H1 (cell line): ENCODE results near the gene RNU6-9. TPM values are rescaled to one million over a fixed set of nuclear protein-coding genes. Genes with fewer than 3 reads are reported as not detected.

ENCODE experiments used
- CTCF ChIA-PET: fragments of 300-600 bp; sonication (Branson Sonifier 250); formaldehyde crosslinking; loops from one replicate; lab custom pipeline; 2021; ENCODE audit not compliant: partially characterized antibody; lab: Charles Lee
- POLR2A ChIA-PET: fragments of 300-600 bp; sonication (Branson Sonifier 250); formaldehyde crosslinking; loops from one replicate; lab custom pipeline; 2021; ENCODE audit warnings: inconsistent platforms; ENCODE audit not compliant: partially characterized antibody; lab: Charles Lee
- DNase-seq, 2 experiments: peaks; one replicate each; pipeline versions ENCODE4 v3.0.0 to v3.0.0-alpha.2; 2010 to 2022; ENCODE audit warnings: low spot score in 2 of 2, low read depth in 1 of 2, mixed read lengths in 1 of 2
- FAIRE-seq: peaks from 2 replicates; lab custom pipeline; 2011; peaks lifted over from hg19 to GRCh38; lab: Jason Lieb, UNC
- H2AFZ ChIP-seq: 2 replicates; pipeline ENCODE4 v1.8.1; 2012; ENCODE audit warnings: low read length, inconsistent platforms
- H2AK5ac ChIP-seq: 2 replicates; pipeline ENCODE4 v1.6.1; 2013; ENCODE audit warnings: low read depth, low read length
- H2BK120ac ChIP-seq: replicated peaks from 2 replicates; pipeline ENCODE3; 2013; ENCODE audit warnings: low read depth, low read length, inconsistent platforms
- H2BK12ac ChIP-seq: 2 replicates; pipeline ENCODE4 v1.6.1; 2013; ENCODE audit warnings: low read depth, low read length
- H2BK15ac ChIP-seq: 2 replicates; pipeline ENCODE4 v1.6.1; 2013; ENCODE audit warnings: low read length
- H2BK20ac ChIP-seq: 2 replicates; pipeline ENCODE4 v1.6.1; 2013; ENCODE audit warnings: low read length
- H2BK5ac ChIP-seq: 2 replicates; pipeline ENCODE4 v1.6.1; 2013; ENCODE audit warnings: low read depth, low read length
- H3K14ac ChIP-seq: 2 replicates; pipeline ENCODE4 v1.6.1; 2013; ENCODE audit warnings: inconsistent platforms; ENCODE audit not compliant: insufficient read length
- H3K18ac ChIP-seq: 2 replicates; pipeline ENCODE4 v1.6.1; 2013; ENCODE audit warnings: low read length; ENCODE audit errors: extremely low read depth
- H3K23ac ChIP-seq: 2 replicates; pipeline ENCODE4 v1.6.1; 2013; ENCODE audit warnings: inconsistent platforms; ENCODE audit not compliant: insufficient read length
- H3K23me2 ChIP-seq: 2 replicates; pipeline ENCODE4 v1.6.1; 2013; ENCODE audit warnings: low read depth, low read length
- H3K27ac ChIP-seq: 2 replicates; pipeline ENCODE4 v1.6.1; 2011; ENCODE audit warnings: low read depth, low read length, inconsistent platforms
- H3K27me3 ChIP-seq, 4 experiments: replicated peaks in 1 of 4; 1 replicate in 1 of 4; 2 replicates in 3 of 4; pipeline versions ENCODE4 v1.6.1 to v1.8.1; 2011 to 2013; ENCODE audit warnings: low read length in 3 of 4, mild to moderate bottlenecking in 3 of 4, inconsistent platforms in 2 of 4, mixed read lengths in 2 of 4, moderate library complexity in 1 of 4; ENCODE audit not compliant: control insufficient read depth in 3 of 4, insufficient read depth in 3 of 4; ENCODE audit errors: extremely low read depth in 1 of 4
- H3K36me3 ChIP-seq, 4 experiments: 2 replicates each; pipeline versions ENCODE4 v1.6.1 to v1.8.1; 2011 to 2013; ENCODE audit warnings: mild to moderate bottlenecking in 4 of 4, low read length in 3 of 4, moderate library complexity in 2 of 4, control low read depth in 1 of 4, inconsistent platforms in 1 of 4; ENCODE audit not compliant: insufficient read depth in 4 of 4, control insufficient read depth in 2 of 4
- H3K4ac ChIP-seq: replicated peaks from 2 replicates; pipeline ENCODE3; 2013; ENCODE audit warnings: low read length, low read depth, mixed read lengths, inconsistent platforms; ENCODE audit not compliant: insufficient read length
- H3K4me1 ChIP-seq, 4 experiments: replicated peaks in 1 of 4; 1 replicate in 1 of 4; 2 replicates in 3 of 4; pipeline versions ENCODE4 v1.6.1 to v1.8.1; 2011 to 2013; ENCODE audit warnings: low read length in 3 of 4, inconsistent platforms in 2 of 4, mixed read lengths in 1 of 4; ENCODE audit not compliant: insufficient read depth in 4 of 4, control insufficient read depth in 3 of 4
- H3K4me2 ChIP-seq, 2 experiments: 2 replicates each; pipeline versions ENCODE4 v1.6.1 to v1.8.1; 2011 to 2013; ENCODE audit warnings: low read depth in 2 of 2, low read length in 2 of 2, control low read depth in 1 of 2, inconsistent platforms in 1 of 2, mild to moderate bottlenecking in 1 of 2; ENCODE audit not compliant: insufficient read depth in 1 of 2
- H3K4me3 ChIP-seq, 4 experiments: fragments of 200-600, 300-600 bp in 1 of 4; sonication (generic), shearing (Covaris generic), sonication (Bioruptor Twin) in 1 of 4; 2 replicates each; pipeline versions ENCODE4 v1.5.1 to v1.8.1; 2011 to 2016; ENCODE audit warnings: low read length in 4 of 4, low read depth in 3 of 4, control low read depth in 2 of 4, inconsistent platforms in 2 of 4, mild to moderate bottlenecking in 2 of 4, mixed read lengths in 1 of 4, moderate library complexity in 1 of 4; ENCODE audit not compliant: insufficient read depth in 2 of 4; ENCODE audit errors: extremely low read depth in 1 of 4
- H3K56ac ChIP-seq: replicated peaks from 2 replicates; pipeline ENCODE3; 2013; ENCODE audit warnings: low read depth, mild to moderate bottlenecking, mixed read lengths, low read length, inconsistent platforms; ENCODE audit not compliant: insufficient read length
- H3K79me1 ChIP-seq: 2 replicates; pipeline ENCODE4 v1.6.1; 2013; ENCODE audit warnings: low read depth, low read length, control low read depth
- H3K79me2 ChIP-seq, 2 experiments: 2 replicates each; pipeline versions ENCODE4 v1.6.1 to v1.8.1; 2012 to 2013; ENCODE audit warnings: low read length in 2 of 2, mild to moderate bottlenecking in 2 of 2, inconsistent platforms in 1 of 2; ENCODE audit not compliant: insufficient read depth in 2 of 2, control insufficient read depth in 1 of 2
- H3K9ac ChIP-seq, 4 experiments: replicated peaks in 1 of 4; 1 replicate in 1 of 4; 2 replicates in 3 of 4; pipeline versions ENCODE4 v1.6.1 to v1.8.1; 2011 to 2013; ENCODE audit warnings: low read depth in 3 of 4, low read length in 3 of 4, control low read depth in 2 of 4, mild to moderate bottlenecking in 2 of 4, moderate library complexity in 2 of 4, inconsistent platforms in 1 of 4; ENCODE audit errors: extremely low read depth in 1 of 4
- H3K9me3 ChIP-seq, 2 experiments: 2 replicates each; pipeline versions ENCODE4 v1.6.1 to v1.8.1; 2012 to 2013; ENCODE audit warnings: mild to moderate bottlenecking in 2 of 2, moderate library complexity in 2 of 2, control low read depth in 1 of 2, inconsistent platforms in 1 of 2, low read depth in 1 of 2, low read length in 1 of 2, mixed read lengths in 1 of 2; ENCODE audit not compliant: insufficient read depth in 2 of 2
- H4K20me1 ChIP-seq, 2 experiments: replicated peaks in 1 of 2; 2 replicates each; pipeline versions ENCODE3 to v1.8.1; 2011 to 2013; ENCODE audit warnings: inconsistent platforms in 2 of 2, low read length in 2 of 2, mild to moderate bottlenecking in 1 of 2; ENCODE audit not compliant: insufficient read depth in 2 of 2, control insufficient read depth in 1 of 2
- H4K5ac ChIP-seq: 2 replicates; pipeline ENCODE4 v1.6.1; 2013; ENCODE audit warnings: low read length, low read depth, mixed read lengths, inconsistent platforms; ENCODE audit not compliant: insufficient read length
- H4K8ac ChIP-seq: 2 replicates; pipeline ENCODE4 v1.8.0; 2013; ENCODE audit warnings: mild to moderate bottlenecking, moderate library complexity, low read length, inconsistent platforms; ENCODE audit not compliant: insufficient read depth; ENCODE audit errors: extremely low read depth
- H4K91ac ChIP-seq: replicated peaks from 2 replicates; pipeline ENCODE3; 2013; ENCODE audit warnings: low read length, mixed read lengths, inconsistent platforms; ENCODE audit not compliant: insufficient read length
- JUND ChIP-seq: IDR thresholded peaks from 2 replicates; pipeline ENCODE4 v1.6.1; 2011; ENCODE audit warnings: mild to moderate bottlenecking, improper control_type of control experiment, low read length
- POLR2A ChIP-seq, 2 experiments: IDR thresholded peaks; 1 replicate in 1 of 2; 2 replicates in 1 of 2; pipeline ENCODE4 v1.6.1; 2011; ENCODE audit warnings: low read depth in 2 of 2, low read length in 2 of 2, mild to moderate bottlenecking in 2 of 2; ENCODE audit errors: control extremely low read depth in 1 of 2
- RXRA ChIP-seq: IDR thresholded peaks from 2 replicates; pipeline ENCODE4 v1.6.1; 2011; ENCODE audit warnings: low read depth, mild to moderate bottlenecking, low read length, moderate library complexity; ENCODE audit not compliant: insufficient read depth
- SP1 ChIP-seq: IDR thresholded peaks from 2 replicates; pipeline ENCODE4 v1.6.1; 2011; ENCODE audit warnings: low read depth, low read length
- SUZ12 ChIP-seq: fragments of 200-600 bp; sonication (generic); IDR thresholded peaks from 2 replicates; pipeline ENCODE4 v1.6.1; 2012; ENCODE audit warnings: mild to moderate bottlenecking, inconsistent platforms, low read length, moderate library complexity, mixed read lengths
- TBP ChIP-seq: IDR thresholded peaks from 2 replicates; pipeline ENCODE4 v1.6.1; 2011; ENCODE audit warnings: low read depth, low read length, improper control_type of control experiment
- ZNF274 ChIP-seq: IDR thresholded peaks from 2 replicates; pipeline ENCODE4 v1.7.0; 2012; ENCODE audit warnings: low read length, borderline replicate concordance; ENCODE audit errors: extremely low read depth
- whole genome bisulfite sequencing, 2 experiments: shearing (Covaris generic) in 1 of 2; methylation state at CpG; one replicate each; pipeline versions ENCODE4 v1.1.6 to v1.1.7; 2013 to 2015; ENCODE audit warnings: low lambda C conversion rate in 2 of 2, mixed read lengths in 2 of 2, inconsistent platforms in 1 of 2, low coverage in 1 of 2, missing lambda C conversion rate in 1 of 2; ENCODE audit not compliant: insufficient replicate concordance in 2 of 2, insufficient coverage in 1 of 2, insufficient read length in 1 of 2; ENCODE audit errors: extremely low coverage in 1 of 2, missing lambda C conversion rate in 1 of 2; 5-methylcytosine and 5-hydroxymethylcytosine counted together
- polyA plus RNA-seq, 7 experiments: library from polyadenylated mRNA; depleted of rRNA in 3 of 7; stranded (reverse) in 5 of 7; unstranded in 2 of 7; fragments of >200 nt in 5 of 7; fragments of 200-250 nt in 2 of 7; gene quantifications; 1 replicate in 5 of 7; 2 replicates in 1 of 7; 4 replicates in 1 of 7; pipeline versions ENCODE4 v1.2.1 to v1.2.3, GENCODE V29; 2011 to 2013; ENCODE audit warnings: missing spikeins in 2 of 7, mixed read lengths in 2 of 7
- total RNA-seq: library from RNA; stranded (reverse); fragmentation: NEBNext Ultra II Directional; extraction: Animal tissue kit (Norgen Biotek cat#: 25700); gene quantifications from 2 replicates; pipeline ENCODE4 v1.2.1, GENCODE V29; 2021

The RNU6-9 gene
- total and polyA plus RNA-seq, 2 of the 8 experiments (the other 6 are each of a cell fraction or from before 2014, with no cell fraction given): not detected

DNA sequence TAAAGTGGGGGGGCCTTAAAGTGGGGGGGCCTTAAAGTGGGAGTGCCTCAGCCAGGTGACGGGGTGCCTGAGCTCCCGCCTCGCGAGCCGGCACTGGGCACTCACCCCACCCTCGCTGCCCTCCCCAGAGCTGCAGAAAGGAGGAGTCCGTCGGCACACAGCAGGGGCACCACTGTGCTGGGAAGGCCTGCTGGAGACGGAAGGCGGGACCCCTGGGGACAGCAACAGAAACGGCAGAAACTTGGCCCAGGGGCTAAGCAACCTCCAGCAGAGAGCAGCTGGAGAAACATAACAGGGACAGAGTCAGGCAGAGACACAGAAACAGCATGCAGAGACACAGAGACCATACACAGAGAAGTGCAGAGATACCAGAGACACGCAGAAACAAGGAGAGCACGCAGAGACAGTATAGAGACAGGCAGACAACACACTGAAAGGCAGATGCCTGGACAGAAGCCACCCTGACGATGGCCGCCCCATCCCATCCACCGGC, 25.9 kb upstream of the RNU6-9 start:
- no peak overlapping the region for H3K56ac ChIP-seq
- H2AK5ac ChIP-seq: no peak overlapping the region
- FAIRE-seq (no peak), DNase-seq (no peak)
- peak overlapping the region; percentile 87; the same call in 1 of the 2 replicates for H2BK12ac ChIP-seq
- H3K9me3 ChIP-seq: peaks cover 0 to 3% of the 10 kb centered on the region in 2 experiments; a peak in 1 of 4 replicates
- H3K79me2 ChIP-seq: no peaks in the 10 kb centered on the region
- no peak overlapping the region for H2BK120ac ChIP-seq
- no peak overlapping the region for H3K23ac ChIP-seq
- peaks cover 4 to 8% of the 10 kb centered on the region in 2 experiments for H4K20me1 ChIP-seq
- H2BK15ac ChIP-seq: no peak overlapping the region
- no peak overlapping the region for H2BK20ac ChIP-seq
- H3K27me3 ChIP-seq: peaks cover 0 to 5% (median 0%) of the 10 kb centered on the region in 4 experiments; a peak in 2 of 7 replicates
- no peak overlapping the region for H2BK5ac ChIP-seq
- no peak overlapping the region for H3K14ac ChIP-seq
- no peak overlapping the region for H3K4me3 ChIP-seq
- H3K18ac ChIP-seq: peak overlapping the region; percentile 71
- no peaks in the 10 kb centered on the region; the same call in 1 of the 2 replicates for H3K79me1 ChIP-seq
- 73% methylated on average over 10 of the region's 16 CpGs; no CpG with 5 or more reads in 1 of the 2 experiments for WGBS, 2 experiments
- peaks cover 3 to 18% (median 7%) of the 10 kb centered on the region in 4 experiments for H3K4me1 ChIP-seq
- H4K91ac ChIP-seq: no peak overlapping the region
- no peak overlapping the region for H2AFZ ChIP-seq
- peak overlapping the region; percentile 71; the same call in 1 of the 2 replicates for H4K8ac ChIP-seq
- H3K9ac ChIP-seq: peak overlapping the region in 1 of 4 experiments; percentile 38; a peak in 2 of 7 replicates
- ChIA-PET CTCF (interaction anchor here (0.6 to 2.6 kb wide), 15 partner anchors 8 to 371 kb away, joined by 3 to 9 read pairs (median 4); partner anchors contain the start of gene MISP), POLR2A (interaction anchor here (0.6 to 1.3 kb wide), 5 partner anchors 33 to 69 kb away, joined by 3 to 5 read pairs (median 3); no protein-coding TSS in a partner anchor)
- no peak overlapping the region for H4K5ac ChIP-seq
- peaks cover 0 to 12% (median 0%) of the 10 kb centered on the region in 4 experiments; a peak in 2 of 8 replicates for H3K36me3 ChIP-seq
- H3K4ac ChIP-seq: peak overlapping the region; percentile 78
- peaks cover 5% of the 10 kb centered on the region; the same call in 1 of the 2 replicates for H3K23me2 ChIP-seq
- peak overlapping the region in 1 of 2 experiments; percentile 35; a peak in 2 of 4 replicates for H3K4me2 ChIP-seq
- TF ChIP-seq SUZ12 (no peak), SP1 (no peak), POLR2A (IDR thresholded peaks at IDR 0.05; ENCODE audit: control extremely low read depth in 1 of 2, low read depth in 2 of 2, low read length in 2 of 2) (no peak), RXRA (no peak), TBP (no peak), JUND (no peak), ZNF274 (no peak)
- no peak overlapping the region for H3K27ac ChIP-seq
